LoVo (cell line): ENCODE results near the gene PTGES2.
A peak's percentile ranks its signal among the peaks of the same experiment; 100 is the strongest.
"Not testable (repeated sequence)": the region's sequence is repeated elsewhere in the genome, so short reads cannot be mapped to it uniquely, and the experiment has no call there.

Experiments used
- DNase-seq: peaks from one replicate; pipeline ENCODE4 v3.0.0-alpha.2; 2016; ENCODE audit warnings: low spot score

Gene PTGES2

DNA sequence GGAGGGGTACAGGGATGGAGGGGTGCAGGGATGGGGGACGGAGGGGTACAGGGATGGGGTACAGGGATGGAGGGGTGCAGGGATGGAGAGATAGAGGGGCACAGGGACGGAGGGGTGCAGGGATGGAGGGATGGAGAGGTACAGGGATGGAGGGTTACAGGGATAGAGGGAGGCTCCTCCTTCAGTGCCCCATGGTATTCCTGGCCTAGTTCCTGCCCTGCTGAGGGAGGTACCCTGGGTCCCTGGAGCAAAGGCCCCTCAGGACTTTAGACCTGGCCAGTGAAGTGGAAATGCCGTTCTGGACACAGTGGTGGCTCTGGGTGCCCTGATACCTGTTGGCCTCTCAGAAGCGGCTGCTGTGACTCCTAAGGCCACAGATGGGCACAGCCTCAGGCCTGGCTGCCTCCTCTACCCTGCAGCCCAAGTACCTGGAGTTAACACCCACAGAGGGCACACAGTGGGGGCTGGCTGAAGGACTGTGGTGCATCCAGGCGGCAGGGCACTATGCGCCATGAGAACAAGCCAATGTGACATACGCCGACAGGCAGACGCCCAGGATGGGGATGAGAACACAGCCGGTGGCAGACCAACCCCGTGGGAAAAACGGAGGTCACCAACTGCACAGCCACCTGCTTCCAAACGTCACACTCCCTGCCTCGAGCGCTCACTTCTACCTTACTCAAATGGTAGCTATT is 8.4 kb downstream of the PTGES2 start:
- DNase-seq = no peak

DNA sequence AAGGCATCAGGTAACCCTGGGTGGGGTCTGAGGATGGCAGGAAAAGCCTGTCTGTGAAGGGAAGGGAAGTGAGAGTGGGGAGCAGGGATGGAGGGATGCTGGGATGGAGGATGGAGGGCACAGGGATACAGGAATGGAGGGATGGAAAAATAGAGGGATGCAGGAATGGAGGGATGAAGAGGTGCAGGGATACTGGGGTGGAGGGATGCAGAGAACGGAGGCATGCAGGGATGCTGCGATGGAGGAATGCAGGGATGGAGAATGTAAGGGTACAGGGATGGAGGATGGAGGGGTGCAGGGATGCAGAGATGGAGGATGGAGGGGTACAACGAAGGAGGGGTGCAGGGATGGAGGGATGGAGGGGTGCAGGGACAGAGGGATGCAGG is 9.1 kb downstream of the PTGES2 start:
- no peak for DNase-seq

DNA sequence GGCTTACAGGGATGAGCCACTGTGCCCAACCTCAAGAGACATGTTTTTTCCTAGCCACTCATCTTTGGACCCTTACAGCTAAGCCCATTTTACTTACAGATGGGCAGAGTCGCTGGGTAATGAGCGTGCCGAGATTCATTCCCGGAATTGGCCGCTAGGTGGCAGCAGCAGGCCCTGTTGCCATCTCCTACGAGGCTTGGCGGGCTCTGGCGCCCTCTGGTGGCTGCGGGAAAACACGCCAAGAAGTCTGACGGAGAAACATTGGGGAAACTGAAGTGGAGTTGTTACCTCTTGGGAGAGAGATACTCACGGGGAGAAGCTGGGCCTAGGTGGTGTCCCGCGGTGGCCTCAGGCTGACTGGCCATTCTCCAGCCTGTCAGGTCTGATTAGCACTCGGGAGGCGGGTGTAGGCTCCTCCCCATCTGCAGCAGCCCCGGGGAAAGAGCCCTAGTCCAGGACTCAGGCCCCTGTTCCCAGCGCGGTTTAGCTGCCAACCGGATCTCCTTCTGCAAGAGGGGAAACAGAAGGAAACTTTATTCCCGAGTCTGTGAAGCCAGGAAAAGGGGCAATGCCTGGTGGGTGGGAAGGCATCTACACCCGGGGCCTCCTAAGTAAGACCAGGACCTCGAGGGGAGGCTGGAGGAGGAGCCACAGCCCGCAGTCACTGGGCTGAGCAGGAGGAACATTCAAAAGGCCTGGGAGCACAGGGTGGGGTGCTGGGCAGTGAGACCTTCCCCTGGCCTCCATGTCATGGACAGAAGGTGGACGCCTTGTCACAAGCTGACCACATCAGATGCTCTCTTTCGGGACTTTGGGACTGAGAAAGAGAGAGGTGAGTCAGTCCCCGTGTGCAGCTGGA is 9.7 kb downstream of the PTGES2 start:
- DNase-seq = peak; percentile 88

DNA sequence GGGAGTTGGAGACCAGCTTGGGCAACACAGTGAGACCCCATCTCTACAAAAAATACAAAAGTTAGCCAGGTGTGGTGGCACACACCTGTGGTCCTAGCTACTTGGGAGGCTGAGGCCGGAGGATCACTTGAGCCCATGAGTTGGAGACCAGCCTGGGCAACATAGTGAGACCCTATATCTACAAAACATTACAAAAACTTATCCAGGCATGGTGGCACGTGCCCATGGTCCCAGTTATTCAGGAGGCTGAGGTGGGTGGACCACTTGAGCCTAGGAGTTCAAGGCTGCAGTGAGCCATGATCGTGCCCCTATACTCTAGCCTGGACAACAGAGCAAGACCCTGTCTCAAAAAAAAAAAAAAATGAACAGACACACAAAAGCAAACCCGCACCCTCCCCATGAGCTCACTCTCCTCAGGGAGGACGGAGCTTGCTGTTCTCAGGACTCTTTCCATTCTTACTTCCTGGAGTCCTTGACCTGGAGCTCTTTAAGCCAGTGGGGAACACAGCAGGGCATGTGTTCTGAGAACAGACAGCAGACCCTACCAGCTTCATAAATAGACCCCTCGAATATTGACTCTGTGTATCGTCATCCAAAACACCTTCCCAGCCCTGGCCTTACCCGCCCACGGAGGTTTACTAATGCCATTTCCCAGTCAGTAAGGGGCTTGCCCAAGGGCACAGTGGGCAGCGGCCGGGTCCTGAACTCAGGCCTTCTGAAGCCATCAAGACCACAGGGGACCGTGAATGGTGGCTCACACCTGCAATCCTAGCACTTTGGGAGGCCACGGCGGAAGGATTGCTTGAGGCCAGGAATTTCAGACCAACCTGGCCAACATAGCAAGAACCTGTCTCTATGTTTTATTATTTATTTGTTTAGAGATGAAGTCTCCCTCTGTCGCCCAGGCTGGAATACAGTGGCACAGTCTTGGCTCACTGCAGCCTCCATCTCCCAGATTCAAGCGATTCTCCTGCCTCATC is 11.1 kb downstream of the PTGES2 start:
- DNase-seq = no peak

GRCh38 chr9:128115187-128116103 is 12.1 kb downstream of the PTGES2 start:
- peak; percentile 83 for DNase-seq

DNA sequence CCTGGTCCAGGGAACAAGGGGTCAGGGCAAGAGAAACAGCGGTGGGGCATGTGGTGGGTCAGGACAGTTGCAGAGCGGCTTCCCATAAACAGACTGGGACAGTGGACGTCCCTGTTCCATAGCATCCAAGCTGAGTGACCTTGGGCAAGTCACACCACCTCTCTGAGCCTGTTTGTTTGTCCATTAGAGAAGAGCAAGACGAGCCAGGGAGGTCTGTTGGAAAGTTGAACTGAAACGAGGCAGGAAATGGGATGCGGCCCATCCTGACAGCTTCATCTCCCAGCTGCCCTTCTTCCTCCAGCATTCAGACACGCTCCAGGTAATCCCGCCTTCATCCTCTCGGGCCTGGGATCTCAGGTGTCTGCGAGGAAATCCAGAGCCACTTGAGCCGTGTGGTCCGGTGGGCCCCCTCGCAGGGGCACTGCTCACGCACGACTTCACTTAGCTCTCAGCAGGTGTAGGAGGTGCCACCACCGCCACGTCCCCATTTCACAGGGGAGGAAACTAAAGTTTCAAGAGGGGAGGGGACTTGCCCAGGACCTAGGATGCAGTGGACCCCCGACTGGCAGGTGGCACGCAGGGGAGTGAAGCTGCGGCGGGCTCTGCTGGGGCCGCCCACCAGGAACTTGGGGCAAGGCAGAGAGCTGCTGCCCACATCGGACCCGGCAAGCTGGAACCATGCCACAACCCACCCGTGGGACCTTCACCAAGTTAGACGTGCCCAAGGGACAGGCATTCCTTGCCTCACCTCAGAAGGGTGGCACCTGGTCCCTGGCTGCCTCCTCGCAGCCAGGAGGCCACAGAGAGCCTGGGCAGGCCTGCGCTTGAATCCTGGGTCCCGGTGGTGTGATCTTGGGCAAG is 13.0 kb downstream of the PTGES2 start:
- no peak for DNase-seq

DNA sequence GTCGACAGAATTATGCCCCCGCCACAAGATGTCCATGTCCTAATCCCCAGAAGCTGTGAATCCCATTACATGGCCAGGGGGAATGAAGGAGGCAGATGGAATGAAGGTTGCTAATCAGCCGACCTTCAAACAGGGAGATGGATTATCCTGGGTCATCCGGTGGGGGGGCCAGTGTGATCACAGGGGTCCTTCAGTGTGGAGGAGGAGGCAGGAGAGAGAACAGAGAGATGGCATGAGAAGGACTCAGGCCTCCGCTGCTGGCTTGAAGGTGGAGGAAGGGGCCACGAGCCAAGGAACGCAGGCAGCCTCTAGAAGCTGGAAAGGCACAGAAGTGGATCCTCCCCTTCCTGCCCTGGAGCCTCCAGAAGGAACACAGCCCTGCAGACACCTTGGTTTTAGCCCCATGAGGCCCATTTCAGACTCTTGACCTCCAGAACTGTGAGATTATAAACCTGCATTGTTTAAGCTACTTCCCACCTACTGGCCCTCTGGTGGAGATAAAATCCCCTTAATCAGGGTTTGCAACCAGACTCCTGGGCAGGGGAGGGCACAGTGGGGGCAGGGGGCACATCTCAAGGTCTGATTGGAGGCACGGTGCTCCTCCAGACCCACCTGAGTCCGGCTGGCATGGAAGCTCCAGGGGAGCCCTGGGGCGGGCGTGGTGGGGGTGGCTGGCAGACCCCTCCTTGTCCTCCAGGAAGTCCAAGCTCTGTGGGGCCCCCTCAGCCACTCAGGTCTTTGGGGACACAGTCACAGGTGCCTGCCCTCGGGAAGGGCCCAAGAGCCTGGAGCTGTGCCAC is 13.8 kb downstream of the PTGES2 start:
- no peak for DNase-seq

DNA sequence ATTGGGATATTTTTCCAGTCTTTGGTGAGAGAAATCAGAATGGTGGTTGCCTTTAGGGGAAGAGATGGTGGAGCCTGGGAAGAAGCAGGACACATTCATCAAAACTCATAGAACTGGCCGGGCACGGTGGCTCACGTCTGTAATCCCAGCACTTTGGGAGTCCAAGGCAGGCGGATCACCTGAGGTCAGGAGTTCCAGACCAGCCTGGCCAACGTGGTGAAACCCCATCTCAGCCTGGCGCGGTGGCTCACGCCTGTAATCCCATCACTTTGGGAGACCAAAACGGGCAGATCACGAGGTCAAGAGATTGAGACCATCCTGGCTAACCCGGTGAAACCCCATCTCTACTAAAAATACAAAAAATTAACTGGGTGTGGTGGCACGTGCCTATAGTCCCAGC is 15.8 kb downstream of the PTGES2 start:
- DNase-seq = not testable (repeated sequence)

DNA sequence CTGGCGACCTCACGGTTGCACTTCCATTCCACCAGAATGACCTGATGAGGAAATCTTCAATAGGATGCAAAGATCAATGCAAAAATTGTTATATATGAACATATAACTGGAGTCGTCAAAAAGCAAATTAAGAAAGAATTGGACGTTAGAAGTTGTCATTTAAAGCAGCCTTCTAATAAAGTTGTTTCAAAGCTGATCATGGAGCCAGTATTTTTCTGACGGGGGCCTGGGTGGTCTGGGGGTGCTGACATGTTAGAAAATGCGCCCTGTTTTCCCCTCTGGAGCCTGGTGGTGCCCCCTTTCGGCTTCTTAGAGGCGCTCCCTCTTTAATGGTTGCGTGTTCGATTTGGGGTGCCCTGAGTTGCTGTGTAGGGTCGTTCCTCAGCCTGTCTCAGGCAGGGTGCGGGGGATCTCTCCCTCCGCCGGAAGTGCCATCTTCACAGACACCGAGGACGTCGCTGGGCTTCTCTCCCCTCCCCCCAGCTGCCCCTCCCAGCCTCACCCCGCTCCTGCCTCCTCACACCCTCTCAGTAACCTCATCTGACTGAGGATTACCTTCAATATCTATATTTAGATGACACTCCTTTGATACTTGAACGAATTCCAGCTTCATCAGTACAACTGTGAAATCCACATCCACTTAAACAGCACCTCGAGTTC is 18.3 kb downstream of the PTGES2 start:
- no peak for DNase-seq

- no peak for DNase-seq
Observed at GRCh38 chr9:128108269-128109049, 19.1 kb downstream of the PTGES2 start.

DNA sequence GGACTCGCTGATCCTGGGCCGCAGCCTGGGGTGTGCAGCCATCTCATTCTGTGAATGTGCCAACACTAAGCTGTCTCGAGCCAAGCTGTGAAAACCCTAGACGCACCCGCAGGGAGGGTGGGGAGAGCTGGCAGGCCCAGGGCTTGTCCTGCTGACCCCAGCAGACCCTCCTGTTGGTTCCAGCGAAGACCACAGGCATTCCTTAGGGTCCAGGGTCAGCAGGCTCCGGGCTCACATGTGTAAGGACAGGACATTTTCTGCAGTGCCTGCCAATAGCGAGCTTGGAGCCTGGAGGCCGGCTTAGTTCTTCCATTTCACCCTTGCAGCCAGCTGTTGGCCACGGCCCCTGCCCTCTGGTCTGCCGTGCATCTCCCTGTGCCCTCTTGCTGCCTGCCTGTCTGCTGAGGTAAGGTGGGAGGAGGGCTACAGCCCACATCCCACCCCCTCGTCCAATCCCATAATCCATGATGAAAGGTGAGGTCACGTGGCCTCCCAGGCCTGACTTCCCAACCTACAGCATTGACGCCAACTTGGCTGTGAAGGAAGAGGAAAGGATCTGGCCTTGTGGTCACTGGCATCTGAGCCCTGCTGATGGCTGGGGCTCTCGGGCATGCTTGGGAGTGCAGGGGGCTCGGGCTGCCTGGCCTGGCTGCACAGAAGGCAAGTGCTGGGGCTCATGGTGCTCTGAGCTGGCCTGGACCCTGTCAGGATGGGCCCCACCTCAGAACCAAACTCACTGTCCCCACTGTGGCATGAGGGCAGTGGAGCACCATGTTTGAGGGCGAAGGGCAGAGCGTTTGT is 19.9 kb downstream of the PTGES2 start:
- DNase-seq = no peak

DNA sequence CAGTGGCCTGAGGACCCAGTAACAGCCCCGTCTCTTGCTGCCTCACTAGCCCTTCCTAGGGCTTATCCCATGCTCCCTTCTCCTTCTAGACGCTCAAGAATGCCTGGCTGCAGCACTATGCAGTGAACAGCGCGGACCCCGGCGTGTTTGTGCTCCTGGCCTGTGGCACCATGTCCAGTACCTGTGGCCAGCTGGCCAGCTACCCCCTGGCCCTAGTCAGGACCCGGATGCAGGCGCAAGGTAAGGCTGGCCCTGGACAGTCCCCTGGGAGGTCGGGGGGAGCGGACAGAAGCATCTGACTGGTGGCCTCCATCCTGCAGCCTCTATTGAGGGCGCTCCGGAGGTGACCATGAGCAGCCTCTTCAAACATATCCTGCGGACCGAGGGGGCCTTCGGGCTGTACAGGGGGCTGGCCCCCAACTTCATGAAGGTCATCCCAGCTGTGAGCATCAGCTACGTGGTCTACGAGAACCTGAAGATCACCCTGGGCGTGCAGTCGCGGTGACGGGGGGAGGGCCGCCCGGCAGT is 20.5 kb downstream of the PTGES2 start:
- no peak for DNase-seq

DNA sequence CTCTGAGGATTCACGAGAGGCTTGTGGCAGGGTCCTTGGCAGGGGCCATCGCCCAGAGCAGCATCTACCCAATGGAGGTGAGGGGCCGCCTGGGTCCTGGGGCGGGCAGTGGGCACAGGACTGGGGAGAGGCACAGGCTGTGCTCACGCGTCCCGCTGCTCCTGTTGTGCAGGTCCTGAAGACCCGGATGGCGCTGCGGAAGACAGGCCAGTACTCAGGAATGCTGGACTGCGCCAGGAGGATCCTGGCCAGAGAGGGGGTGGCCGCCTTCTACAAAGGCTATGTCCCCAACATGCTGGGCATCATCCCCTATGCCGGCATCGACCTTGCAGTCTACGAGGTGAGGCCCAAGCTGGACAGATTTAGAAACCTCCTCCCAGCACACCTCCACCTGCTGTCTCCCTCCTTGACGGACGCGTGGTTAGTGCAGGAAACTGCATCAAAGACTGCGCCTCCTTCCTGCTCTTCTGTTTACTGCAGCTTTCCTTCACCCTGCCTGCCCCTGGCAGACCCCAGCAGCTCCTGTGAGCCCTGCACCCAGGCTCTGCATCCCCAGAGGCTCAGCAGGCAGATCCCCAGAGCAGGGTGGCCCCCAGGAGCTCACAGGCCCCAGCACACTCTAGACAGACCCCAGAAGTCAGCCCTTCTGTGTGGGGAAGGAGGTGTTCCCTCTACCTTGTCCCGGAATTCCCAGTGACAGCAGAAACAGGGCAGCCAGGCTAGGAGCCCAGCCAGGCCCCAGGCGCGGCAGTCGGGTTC is 21.2 kb downstream of the PTGES2 start:
- no peak for DNase-seq

DNA sequence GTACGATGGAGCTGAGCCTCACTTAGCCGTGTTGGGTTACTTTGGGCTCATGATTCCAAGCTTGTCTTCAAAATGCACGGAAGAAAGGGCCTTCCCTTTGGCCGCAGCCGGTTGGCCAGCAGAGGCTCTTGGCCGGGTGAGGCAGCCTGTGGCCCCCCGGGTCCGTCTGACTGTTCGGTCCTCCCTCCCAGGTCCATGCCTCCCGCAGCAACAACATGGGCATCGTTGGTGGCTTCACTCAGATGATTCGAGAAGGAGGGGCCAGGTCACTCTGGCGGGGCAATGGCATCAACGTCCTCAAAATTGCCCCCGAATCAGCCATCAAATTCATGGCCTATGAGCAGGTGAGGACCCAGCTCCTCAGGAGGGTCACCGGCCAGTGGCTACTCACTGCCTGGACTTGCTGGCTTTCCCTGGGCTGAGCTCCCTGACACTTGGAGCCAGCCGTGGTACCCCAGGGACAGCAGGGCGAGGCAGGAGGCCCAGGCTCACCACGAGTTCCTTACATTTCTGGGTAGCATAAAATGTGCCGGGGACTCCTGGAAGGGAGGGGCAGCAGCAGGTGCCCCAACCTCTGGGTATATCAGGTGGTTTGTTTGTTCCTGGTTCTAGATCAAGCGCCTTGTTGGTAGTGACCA is 21.9 kb downstream of the PTGES2 start:
- no peak for DNase-seq

- DNase-seq = no peak
Observed at GRCh38 chr9:128104171-128104618, 23.3 kb downstream of the PTGES2 start.

DNA sequence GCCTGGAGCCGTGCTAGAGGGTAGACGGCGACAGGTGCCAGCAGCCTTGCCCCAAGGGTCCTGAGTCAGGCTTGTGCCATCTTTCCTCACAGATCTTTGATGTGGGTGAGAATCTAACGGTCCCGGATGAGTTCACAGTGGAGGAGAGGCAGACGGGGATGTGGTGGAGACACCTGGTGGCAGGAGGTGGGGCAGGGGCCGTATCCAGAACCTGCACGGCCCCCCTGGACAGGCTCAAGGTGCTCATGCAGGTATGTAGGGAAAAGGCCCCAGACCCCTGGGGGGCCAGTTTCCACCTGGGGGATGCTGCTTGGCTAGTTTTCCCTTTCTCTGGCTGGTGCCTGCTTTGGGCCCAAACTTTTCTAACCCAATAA is 24.0 kb downstream of the PTGES2 start:
- no peak for DNase-seq
